ENCODE data around the gene MCEMP1. TPM values are rescaled to one million over a fixed set of nuclear protein-coding genes. Genes with fewer than 3 reads are reported as not detected.

The MCEMP1 gene
- total and polyA plus RNA-seq, 2 of the 4 experiments (the other 2 are of a cell fraction) = 0.15 TPM; not detected in 1

DNA sequence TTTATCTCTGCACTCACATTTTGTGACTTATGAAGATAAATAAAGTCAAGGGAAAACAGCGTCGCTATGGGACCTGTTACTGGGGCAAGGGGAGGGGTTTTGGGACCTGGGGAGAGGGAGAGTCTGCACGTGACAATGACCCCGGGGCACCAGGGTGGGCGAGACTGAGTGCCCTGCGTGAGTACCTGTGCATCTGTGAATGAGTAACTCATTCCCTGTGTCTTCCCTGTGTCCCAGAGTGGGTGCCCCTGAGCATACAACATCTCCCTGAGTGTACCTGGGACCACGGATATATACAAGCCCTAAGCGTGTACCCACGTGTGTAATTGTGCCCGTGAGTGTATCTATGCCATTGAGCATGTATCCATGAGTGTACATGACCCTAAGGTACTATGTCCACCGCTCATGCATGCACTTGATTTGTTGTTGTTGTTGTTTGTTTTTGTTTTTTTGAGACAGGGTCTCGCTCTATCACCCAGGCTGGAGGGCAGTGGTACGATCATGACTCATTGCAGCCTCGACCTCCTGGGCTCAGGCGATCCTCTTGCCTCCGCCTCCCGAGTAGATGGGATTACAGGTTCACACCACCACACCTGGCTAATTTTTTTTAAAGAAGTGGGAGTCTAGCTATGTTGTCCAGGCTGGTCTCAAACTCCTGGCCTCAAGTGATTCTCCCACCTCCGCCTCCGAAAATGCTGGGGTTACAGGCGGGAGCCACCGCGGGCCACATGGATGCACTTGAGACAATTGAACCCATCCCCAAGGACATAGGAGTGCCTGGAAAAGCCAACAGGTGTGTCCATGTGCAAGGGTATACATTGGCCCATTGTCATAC is 3.1 kb downstream of the MCEMP1 start:
- intact Hi-C loops (cut with micrococcal nuclease) (loop anchor here (1.0 to 2.0 kb wide), 4 partner anchors 28 to 326 kb away; partner anchors contain the start of genes PET100 and XAB2), in situ Hi-C loops (cut with MboI; ENCODE audit: low sequenced_read_pairs) (loop anchor here (10.0 kb wide), 1 partner anchor 115 kb away; no protein-coding TSS in a partner anchor), dilution Hi-C loops (cut with HindIII; ENCODE audit: low sequenced_read_pairs, unreplicated experiment) (no loop called here)
- Histone ChIP-seq H4K20me1 (ENCODE audit: insufficient read depth, low read length) (peaks cover 4% of the 10 kb centered on the region), H3K9me3 (ENCODE audit: control insufficient read depth, insufficient read depth, low read length) (no peaks in the 10 kb centered on the region), H4K91ac (ENCODE audit: insufficient read depth, low read depth, low read length) (peak overlapping the region; percentile 55; the same call in 1 of the 2 replicates), H3K27ac (ENCODE audit: insufficient read depth, low read length) (no peak overlapping the region; the same call in 1 of the 2 replicates), H3K9me1 (ENCODE audit: insufficient read depth, low read length) (peaks cover 3% of the 10 kb centered on the region), H3K9ac (ENCODE audit: low read depth, low read length) (peak overlapping the region; percentile 57), H2BK20ac (ENCODE audit: low read depth, low read length) (no peak overlapping the region), H3K23ac (ENCODE audit: low read depth, low read length) (no peak overlapping the region), H3K4me2 (ENCODE audit: low read depth, low read length) (peak overlapping the region; percentile 93), H3K4ac (ENCODE audit: low read depth, low read length) (peak overlapping the region; percentile 90), H3K14ac (replicated peaks; ENCODE audit: low read depth, low read length) (peak overlapping the region; percentile 78; the same call in 1 of the 2 replicates), H3K36me3 (ENCODE audit: control insufficient read depth, insufficient read depth, low read length) (peaks cover 11% of the 10 kb centered on the region; the same call in 1 of the 2 replicates), H2BK15ac (ENCODE audit: low read depth, low read length) (no peak overlapping the region), H3K4me3 (ENCODE audit: insufficient read depth, low read depth, low read length) (peak overlapping the region; percentile 32), H2BK5ac (ENCODE audit: low read depth, low read length, poor library complexity, severe bottlenecking) (no peak overlapping the region), H3K79me1 (ENCODE audit: low read depth in 1 of 2, low read length in 2 of 2) (peaks cover 0 to 28% of the 10 kb centered on the region in 2 experiments; a peak in 3 of 4 replicates), H3K56ac (ENCODE audit: extremely low read depth, insufficient read depth, low read length) (no peak overlapping the region), H3K27me3 (ENCODE audit: control insufficient read depth, insufficient read depth, low read length) (peaks cover 8% of the 10 kb centered on the region), H2BK120ac (ENCODE audit: low read depth, low read length) (peak overlapping the region; percentile 59; the same call in 1 of the 2 replicates), H3K18ac (ENCODE audit: low read depth, low read length) (no peak overlapping the region), H3K4me1 (ENCODE audit: control insufficient read depth, insufficient read depth, low read length) (peaks cover 4% of the 10 kb centered on the region; the same call in 1 of the 2 replicates), H4K5ac (ENCODE audit: low read depth, low read length) (peak overlapping the region; percentile 95), H2AK9ac (replicated peaks; ENCODE audit: low read depth, low read length, poor library complexity) (peak overlapping the region; percentile 93), H2AK5ac (ENCODE audit: low read depth, low read length) (peak overlapping the region; percentile 68), H4K8ac (ENCODE audit: low read depth in 2 of 2, low read length in 2 of 2) (peak overlapping the region; percentile 89 to 99), H2AFZ (replicated peaks; ENCODE audit: low read length, poor library complexity) (peak overlapping the region; percentile 100)
- TF ChIP-seq MXI1 (IDR thresholded peaks at IDR 0.05; ENCODE audit: borderline replicate concordance, low read depth, low read length) = no peak
- TF ChIP-seq RAD21 (IDR thresholded peaks at IDR 0.05; ENCODE audit: low read length) = no peak
- TF ChIP-seq MAZ (IDR thresholded peaks at IDR 0.05; ENCODE audit: borderline replicate concordance, low read depth, low read length) = no peak
- no peak for TF ChIP-seq CHD1 (IDR thresholded peaks at IDR 0.05; ENCODE audit: low read depth, low read length)
- TF ChIP-seq NFE2L2 (IDR thresholded peaks at IDR 0.05; ENCODE audit: low read depth, low read length) = no peak
- TF ChIP-seq, protein P1, sequence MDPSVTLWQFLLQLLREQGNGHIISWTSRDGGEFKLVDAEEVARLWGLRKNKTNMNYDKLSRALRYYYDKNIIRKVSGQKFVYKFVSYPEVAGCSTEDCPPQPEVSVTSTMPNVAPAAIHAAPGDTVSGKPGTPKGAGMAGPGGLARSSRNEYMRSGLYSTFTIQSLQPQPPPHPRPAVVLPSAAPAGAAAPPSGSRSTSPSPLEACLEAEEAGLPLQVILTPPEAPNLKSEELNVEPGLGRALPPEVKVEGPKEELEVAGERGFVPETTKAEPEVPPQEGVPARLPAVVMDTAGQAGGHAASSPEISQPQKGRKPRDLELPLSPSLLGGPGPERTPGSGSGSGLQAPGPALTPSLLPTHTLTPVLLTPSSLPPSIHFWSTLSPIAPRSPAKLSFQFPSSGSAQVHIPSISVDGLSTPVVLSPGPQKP (IDR thresholded peaks at IDR 0.05; ENCODE audit: borderline replicate concordance, low read depth, low read length) = no peak
- DNase-seq (no peak), ATAC-seq (ENCODE audit: low read depth) (no peak)
- 70% methylated on average over 9 of the region's 22 CpGs; no CpG with 5 or more reads in 1 of the 2 experiments for WGBS, 2 experiments (ENCODE audit: extremely low coverage in 2 of 2, insufficient read length in 1 of 2)
- ChIA-PET POLR2A (ENCODE audit: unreplicated experiment) (no interaction called here), CTCF (interaction anchor here (0.6 to 1.3 kb wide), 4 partner anchors 19 to 480 kb away, joined by 3 to 6 read pairs (median 3); no protein-coding TSS in a partner anchor)
- BruUV-seq (replicated peaks) = no TSS peak

All from IMR-90 (cell line).